GM23338 (cell line): Measurements from ENCODE around the gene VASN.

Source experiments
- CREB1 ChIP-seq: fragments of 250-450 bp; sonication (Bioruptor Pico); IDR thresholded peaks from 2 replicates; pipeline ENCODE4 v1.5.0; 2020; ENCODE audit warnings: low read depth, mild to moderate bottlenecking, moderate library complexity
- EZH2 ChIP-seq: fragments of 200-600 bp; sonication (generic); IDR thresholded peaks from one replicate; pipeline ENCODE4 v1.8.0; 2017; ENCODE audit warnings: antibody characterized with exemption, mild to moderate bottlenecking, low read depth; ENCODE audit not compliant: unreplicated experiment
- EZH2phosphoT487 ChIP-seq: fragments of 200-600 bp; sonication (generic); IDR thresholded peaks from one replicate; pipeline ENCODE4 v1.8.1; 2018; ENCODE audit warnings: antibody characterized with exemption; ENCODE audit not compliant: unreplicated experiment
- NANOG ChIP-seq: IDR thresholded peaks from 2 replicates; pipeline ENCODE4 v1.6.1; 2016; ENCODE audit warnings: antibody characterized with exemption, borderline replicate concordance
- POLR2AphosphoS5 ChIP-seq: IDR thresholded peaks from 2 replicates; pipeline ENCODE4 v1.6.1; 2016; ENCODE audit warnings: antibody characterized with exemption, low read depth
- ZNF114 ChIP-seq: fragments of 250-450 bp; sonication (Bioruptor Pico); IDR thresholded peaks from 2 replicates; pipeline ENCODE4 v1.5.0; 2020; ENCODE audit warnings: mild to moderate bottlenecking, moderate library complexity
- TF ChIP-seq, protein P1 (sequence below), 2 experiments: fragments of 200-600 bp in 1 of 2; sonication (generic) in 1 of 2; conservative IDR thresholded peaks; 2 replicates each; pipeline versions ENCODE4 v1.5.1 to v1.6.1; 2016 to 2017; ENCODE audit warnings: antibody characterized with exemption in 2 of 2, low read depth in 2 of 2, mild to moderate bottlenecking in 2 of 2, moderate library complexity in 1 of 2
- TF ChIP-seq, protein P2 (sequence below): IDR thresholded peaks from one replicate; pipeline ENCODE4 v1.6.1; 2018; ENCODE audit warnings: antibody characterized with exemption; ENCODE audit not compliant: unreplicated experiment

DNA sequence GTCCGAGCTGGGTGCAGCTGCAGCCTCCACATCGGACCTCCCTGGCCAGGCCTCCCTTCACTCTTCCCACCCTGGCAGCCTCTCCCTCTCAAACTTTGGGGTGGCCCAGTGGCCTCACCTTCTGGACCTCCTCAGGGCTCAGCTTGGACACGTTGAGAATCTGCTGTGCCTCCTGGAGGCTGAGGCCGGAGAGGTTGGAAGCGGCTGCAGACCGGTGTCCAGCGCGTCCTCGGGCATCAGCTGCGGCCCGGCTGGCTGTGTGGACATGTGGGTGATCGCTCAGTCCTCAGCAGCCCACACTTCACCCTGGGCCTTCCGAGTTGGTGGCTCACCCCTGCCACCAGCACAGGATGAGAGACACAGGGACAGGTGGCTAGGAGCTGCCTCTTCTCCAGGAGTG is 30.4 kb upstream of the VASN start:
- TF ChIP-seq, protein P1, sequence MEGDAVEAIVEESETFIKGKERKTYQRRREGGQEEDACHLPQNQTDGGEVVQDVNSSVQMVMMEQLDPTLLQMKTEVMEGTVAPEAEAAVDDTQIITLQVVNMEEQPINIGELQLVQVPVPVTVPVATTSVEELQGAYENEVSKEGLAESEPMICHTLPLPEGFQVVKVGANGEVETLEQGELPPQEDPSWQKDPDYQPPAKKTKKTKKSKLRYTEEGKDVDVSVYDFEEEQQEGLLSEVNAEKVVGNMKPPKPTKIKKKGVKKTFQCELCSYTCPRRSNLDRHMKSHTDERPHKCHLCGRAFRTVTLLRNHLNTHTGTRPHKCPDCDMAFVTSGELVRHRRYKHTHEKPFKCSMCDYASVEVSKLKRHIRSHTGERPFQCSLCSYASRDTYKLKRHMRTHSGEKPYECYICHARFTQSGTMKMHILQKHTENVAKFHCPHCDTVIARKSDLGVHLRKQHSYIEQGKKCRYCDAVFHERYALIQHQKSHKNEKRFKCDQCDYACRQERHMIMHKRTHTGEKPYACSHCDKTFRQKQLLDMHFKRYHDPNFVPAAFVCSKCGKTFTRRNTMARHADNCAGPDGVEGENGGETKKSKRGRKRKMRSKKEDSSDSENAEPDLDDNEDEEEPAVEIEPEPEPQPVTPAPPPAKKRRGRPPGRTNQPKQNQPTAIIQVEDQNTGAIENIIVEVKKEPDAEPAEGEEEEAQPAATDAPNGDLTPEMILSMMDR (conservative IDR thresholded peaks at IDR 0.05; ENCODE audit: low read depth in 2 of 2): no peak
- TF ChIP-seq EZH2 (no peak), EZH2phosphoT487 (no peak), ZNF114 (no peak), POLR2AphosphoS5 (no peak), CREB1 (CRISPR knock-in tag) (no peak), NANOG (no peak)
- TF ChIP-seq, protein P2, sequence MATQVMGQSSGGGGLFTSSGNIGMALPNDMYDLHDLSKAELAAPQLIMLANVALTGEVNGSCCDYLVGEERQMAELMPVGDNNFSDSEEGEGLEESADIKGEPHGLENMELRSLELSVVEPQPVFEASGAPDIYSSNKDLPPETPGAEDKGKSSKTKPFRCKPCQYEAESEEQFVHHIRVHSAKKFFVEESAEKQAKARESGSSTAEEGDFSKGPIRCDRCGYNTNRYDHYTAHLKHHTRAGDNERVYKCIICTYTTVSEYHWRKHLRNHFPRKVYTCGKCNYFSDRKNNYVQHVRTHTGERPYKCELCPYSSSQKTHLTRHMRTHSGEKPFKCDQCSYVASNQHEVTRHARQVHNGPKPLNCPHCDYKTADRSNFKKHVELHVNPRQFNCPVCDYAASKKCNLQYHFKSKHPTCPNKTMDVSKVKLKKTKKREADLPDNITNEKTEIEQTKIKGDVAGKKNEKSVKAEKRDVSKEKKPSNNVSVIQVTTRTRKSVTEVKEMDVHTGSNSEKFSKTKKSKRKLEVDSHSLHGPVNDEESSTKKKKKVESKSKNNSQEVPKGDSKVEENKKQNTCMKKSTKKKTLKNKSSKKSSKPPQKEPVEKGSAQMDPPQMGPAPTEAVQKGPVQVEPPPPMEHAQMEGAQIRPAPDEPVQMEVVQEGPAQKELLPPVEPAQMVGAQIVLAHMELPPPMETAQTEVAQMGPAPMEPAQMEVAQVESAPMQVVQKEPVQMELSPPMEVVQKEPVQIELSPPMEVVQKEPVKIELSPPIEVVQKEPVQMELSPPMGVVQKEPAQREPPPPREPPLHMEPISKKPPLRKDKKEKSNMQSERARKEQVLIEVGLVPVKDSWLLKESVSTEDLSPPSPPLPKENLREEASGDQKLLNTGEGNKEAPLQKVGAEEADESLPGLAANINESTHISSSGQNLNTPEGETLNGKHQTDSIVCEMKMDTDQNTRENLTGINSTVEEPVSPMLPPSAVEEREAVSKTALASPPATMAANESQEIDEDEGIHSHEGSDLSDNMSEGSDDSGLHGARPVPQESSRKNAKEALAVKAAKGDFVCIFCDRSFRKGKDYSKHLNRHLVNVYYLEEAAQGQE: no peak
